DMS114 treated with DMSO at 0.1 percent for 48 hours (cell line): ENCODE data around the gene MBNL2.
A peak's percentile ranks its signal among the peaks of the same experiment; 100 is the strongest.
"Not testable (repeated sequence)": the region's sequence is repeated elsewhere in the genome, so short reads cannot be mapped to it uniquely, and the experiment has no call there.

ENCODE experiments used
- DNase-seq: peaks from one replicate; lab custom pipeline; 2025; ENCODE audit not compliant: unreplicated experiment; lab: John Stamatoyannopoulos, UW

MBNL2 gene

DNA sequence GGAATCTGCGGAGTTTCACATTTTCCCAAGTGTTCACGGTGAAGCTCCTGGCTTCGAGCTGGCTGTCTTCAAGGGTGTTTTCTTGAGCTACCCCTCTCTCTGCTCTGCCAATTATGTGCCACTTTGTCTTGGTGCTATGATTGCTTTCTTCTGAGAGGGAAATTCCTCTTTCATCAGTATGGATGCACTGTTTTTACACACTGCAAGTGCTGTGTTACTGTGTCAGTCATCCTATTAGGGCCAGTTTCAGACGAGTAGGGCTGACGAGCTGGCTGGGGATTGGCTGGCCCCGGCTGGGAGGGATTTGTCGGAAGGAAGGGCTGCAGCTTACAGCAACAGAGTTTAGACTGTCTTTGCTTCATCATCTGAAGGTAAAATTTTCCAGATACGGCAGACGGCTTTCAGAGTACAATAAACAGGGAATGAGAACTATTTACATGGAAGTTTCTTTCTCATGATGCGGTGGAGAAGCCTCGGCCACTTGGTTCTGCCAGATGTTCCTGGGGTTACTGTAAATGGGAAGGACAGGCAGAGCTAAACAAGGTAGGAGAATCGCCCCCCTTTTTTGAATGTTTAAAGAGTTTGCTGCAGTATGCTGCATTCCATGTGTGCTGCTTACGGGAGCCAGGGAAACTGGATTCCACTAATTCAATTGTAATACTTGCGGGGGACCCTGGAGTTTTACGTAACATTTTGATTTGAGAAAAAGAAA, at the start of gene MBNL2:
Gene MBNL2, plus strand, starts transcription at position 345 of the 712 bp plus-strand sequence. CDS start 53,903 bp downstream, outside the sequence.
- DNase-seq = peak; percentile 81

DNA sequence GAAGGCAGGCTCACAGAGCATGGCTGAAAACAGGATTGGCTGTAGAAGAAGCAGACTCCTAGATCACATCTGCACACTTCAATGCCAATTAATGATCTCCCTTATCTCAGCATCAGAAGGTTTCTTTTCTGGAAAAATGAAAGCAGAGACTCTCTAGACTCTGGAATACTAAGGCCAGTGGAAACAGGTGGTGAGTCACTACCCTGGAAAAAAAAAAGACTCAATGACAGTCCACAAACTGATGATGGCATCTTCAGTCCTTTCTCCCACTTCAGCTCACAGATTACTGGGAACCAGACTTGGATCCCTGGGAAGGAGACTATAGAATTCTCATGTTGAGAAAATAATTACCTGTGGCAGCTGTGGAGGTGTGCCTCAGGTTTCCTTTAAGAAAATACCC, 47.5 kb upstream of the MBNL2 start:
- DNase-seq = no peak

- DNase-seq = no peak
These were observed 47.1 kb upstream of the MBNL2 start for GRCh38 chr13:97175041-97175440.

DNA sequence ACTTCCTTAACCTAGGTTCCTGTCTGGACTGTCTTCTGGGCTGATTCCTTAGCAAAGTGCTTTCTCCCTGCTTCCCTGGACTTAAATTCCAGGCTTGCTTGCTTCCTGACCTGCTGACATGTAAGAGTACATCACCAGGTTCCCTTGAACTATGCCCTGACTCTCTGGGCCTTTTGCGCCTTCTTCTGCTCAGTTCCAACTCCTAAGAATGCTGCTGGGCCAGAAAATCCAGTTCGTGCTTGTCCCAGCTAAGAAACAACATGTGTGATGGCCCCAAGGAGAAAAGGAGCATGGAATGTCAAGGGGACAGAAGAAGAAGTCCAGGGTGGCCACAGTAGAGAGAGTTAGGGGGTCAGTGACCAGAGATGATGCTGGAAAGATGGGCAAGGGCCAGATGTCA, 42.6 kb upstream of the MBNL2 start:
- DNase-seq = no peak

DNA sequence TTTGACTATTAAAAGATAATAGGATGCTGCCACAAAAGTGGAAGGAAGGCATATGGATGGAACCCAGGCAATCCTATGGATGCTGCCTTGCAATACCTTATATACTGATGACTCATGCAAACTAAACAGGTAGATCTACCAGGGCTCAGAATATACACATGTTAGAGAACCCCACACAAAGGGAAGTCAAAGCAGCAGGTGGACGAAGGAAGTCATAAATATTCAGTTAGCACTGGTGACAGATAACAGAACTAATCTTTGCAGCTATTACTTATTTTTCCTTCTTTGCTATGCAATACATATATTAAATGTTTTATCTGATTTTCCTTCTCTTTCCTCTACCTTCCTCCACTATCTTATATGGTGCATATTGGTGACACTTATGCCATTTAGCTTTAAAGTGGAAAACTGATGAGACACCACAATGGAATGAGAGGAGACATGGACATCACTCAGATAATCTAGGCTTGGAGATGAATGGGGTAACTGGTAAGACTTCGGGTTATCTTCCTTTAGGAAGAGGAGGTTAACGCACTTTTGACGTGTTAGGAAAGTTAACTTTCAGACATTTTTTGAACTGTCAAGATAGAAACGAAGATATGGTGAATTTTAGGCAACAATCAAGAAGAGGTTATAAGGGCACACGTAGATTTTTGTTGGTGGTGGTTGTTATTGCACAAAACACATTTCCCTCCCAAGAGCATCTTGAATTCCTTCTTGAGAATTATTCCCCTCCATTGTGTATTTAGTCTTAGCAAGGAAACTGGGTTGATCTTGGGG, 39.8 kb upstream of the MBNL2 start:
- no peak for DNase-seq

- DNase-seq = no peak
These were observed 36.8 kb upstream of the MBNL2 start for GRCh38 chr13:97185291-97185690.

GRCh38 chr13:97185751-97186150, 36.4 kb upstream of the MBNL2 start:
- DNase-seq = no peak

DNA sequence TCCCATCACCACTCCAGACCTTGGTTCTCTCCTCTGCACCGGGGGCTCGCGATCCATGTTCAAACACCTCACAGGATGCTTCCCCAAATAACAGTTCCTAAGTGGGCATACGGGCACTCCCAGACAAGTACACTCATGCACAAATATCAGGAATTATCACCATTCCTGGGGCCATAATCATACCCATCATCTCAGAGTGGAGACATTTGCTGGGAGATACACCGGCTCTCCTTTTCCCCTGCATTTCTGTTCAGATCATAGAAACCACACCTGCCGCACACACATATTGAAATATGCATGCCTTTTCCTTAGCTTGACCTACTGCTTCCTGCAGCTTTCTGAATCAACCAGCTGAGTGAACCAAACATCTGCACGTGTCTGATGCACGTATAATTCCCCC, 33.9 kb upstream of the MBNL2 start:
- no peak for DNase-seq

- DNase-seq = no peak
These were observed 32.2 kb upstream of the MBNL2 start for GRCh38 chr13:97189928-97190327.

DNA sequence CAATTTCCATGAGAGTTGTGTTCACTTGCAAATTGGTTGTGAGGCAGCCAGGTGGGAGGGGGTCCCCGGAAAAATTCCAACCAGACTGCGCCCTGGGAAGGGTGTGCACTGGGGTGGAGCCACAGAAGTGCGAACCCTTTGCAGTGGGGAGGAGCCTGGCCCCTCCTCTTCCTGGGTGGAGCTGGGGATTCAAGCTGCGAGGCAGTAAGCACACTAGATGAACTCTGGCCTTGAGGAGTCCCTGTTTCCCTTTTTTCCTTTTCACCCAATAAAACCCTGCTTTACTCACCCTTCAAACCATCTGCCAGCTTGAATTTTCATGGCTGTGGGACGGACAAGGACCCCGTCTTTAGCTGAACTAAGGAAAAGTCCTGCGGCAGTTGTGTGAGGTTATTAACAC, 31.0 kb upstream of the MBNL2 start:
- no peak for DNase-seq

DNA sequence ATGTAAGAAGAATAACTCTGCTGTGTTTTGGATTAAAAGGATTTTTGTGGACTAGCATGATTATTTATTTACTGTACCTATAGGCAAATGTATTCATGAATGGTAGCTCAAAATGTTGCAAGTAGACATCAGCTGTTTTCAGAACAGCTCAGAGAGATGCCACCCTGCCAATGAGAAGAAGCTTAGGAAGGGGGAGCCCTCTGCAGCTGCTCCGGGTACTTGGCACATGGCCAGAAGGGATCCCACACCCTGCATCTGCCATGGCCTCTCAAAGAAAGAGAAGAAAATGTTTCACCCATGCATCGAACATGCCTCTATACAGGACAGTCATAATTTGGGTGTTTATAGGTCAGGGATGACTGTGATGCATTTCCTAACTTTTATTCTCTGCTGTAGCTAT, 30.5 kb upstream of the MBNL2 start:
- no peak for DNase-seq

GRCh38 chr13:97192166-97192565, 30.0 kb upstream of the MBNL2 start:
- DNase-seq = no peak

DNA sequence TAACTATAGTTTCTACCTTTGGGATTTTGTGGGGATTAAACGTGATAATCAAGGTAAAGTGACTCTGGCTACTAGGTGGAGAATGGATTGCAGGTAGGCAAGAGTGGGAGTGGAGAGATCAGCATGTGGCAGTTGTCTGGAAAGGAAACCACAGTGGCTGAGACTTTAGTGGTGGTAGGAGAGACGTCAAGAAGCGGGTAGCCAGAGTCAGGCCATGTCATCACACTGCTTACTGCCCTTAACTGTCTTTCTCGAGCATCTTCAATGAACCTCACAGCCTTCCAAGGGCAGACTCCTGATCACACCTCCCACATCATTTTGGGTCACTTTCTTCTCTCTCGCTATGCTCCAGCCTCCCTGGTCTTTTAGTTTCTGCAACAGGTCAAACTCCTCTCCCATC, 28.6 kb upstream of the MBNL2 start:
- no peak for DNase-seq

DNA sequence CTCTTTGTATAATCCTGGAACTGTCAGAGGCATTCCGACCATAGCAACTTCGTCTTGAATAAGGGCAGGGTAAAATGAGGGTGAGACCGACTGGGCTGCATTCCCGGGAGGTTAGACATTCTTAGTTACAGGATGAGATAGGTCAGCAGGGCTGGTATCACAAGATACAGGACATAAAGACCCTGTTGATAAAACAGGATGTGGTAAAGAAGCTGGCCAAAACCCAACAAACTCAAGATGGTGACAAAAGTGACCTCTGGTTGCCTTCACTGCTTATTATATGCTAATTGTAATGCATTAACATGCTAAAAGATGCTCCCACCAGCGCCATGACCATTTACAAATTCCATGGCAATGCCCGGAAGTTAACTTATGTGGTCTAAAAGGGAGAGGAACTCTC, 27.7 kb upstream of the MBNL2 start:
- no peak for DNase-seq

DNA sequence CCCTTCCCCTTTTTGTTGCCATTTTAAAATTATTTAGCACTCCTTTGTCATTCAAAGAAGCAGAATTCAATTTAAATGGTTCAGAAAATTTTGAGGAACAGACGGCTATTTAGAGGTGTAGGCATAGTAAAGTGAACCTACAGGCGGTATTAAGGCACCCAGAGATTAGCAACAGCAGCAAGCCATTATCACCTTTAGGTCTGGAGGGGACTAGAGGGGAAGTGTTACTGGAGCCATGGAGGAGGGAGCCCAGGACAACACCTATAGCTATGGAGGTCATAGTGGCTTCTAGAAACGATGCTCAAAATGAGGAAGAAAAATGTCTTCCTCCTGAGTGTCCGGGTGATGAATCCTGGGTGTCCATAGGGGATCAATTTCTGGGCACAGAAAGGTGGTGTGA, 25.8 kb upstream of the MBNL2 start:
- DNase-seq = no peak

GRCh38 chr13:97198753-97199152, 23.4 kb upstream of the MBNL2 start:
- no peak for DNase-seq

DNA sequence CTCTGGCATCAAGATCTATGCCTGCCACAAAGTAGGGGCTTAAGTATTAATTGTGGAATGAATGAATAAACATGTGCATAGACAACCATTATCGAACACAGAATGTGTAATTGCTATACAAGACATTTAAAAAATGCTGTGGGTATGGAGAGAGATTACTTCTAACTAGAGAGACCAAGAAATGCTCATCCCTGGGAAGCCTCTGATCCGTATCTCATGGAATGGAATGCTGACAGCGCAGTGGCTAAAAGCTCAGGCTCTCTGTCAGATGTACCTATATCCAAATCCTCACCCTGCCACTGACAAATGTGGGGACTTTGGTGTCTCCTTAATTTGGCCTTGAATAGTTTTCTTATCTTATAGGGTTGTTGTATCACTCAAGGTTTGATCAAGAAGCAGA, 22.7 kb upstream of the MBNL2 start:
- no peak for DNase-seq

GRCh38 chr13:97200081-97200942, 21.8 kb upstream of the MBNL2 start:
- no peak for DNase-seq

- no peak for DNase-seq
These were observed 19.4 kb upstream of the MBNL2 start for GRCh38 chr13:97202761-97203160.

GRCh38 chr13:97205465-97205864, 16.7 kb upstream of the MBNL2 start:
- DNase-seq = no peak

GRCh38 chr13:97205982-97206381, 16.2 kb upstream of the MBNL2 start:
- no peak for DNase-seq

GRCh38 chr13:97207252-97207651, 14.9 kb upstream of the MBNL2 start:
- DNase-seq = not testable (repeated sequence)
